GM12891 (cell line): Measurements from ENCODE around the gene AGPAT4.
A peak's percentile ranks its signal among the peaks of the same experiment; 100 is the strongest.
"Not testable (repeated sequence)": the region's sequence is repeated elsewhere in the genome, so short reads cannot be mapped to it uniquely, and the experiment has no call there.

ENCODE experiments used
- DNase-seq: peaks from one replicate; pipeline ENCODE4 v3.0.0; 2011; ENCODE audit warnings: low spot score; ENCODE audit not compliant: insufficient read length
- FAIRE-seq: peaks from 2 replicates; lab custom pipeline; 2011; peaks lifted over from hg19 to GRCh38; lab: Jason Lieb, UNC
- PAX5 ChIP-seq: IDR thresholded peaks from 2 replicates; pipeline ENCODE4 v1.6.1; 2011; ENCODE audit warnings: low read length, moderate library complexity, mild to moderate bottlenecking; ENCODE audit not compliant: insufficient read depth, severe bottlenecking
- POLR2A ChIP-seq: IDR thresholded peaks from 2 replicates; pipeline ENCODE4 v1.6.1; 2011; ENCODE audit warnings: low read depth, low read length, control low read depth
- POLR2AphosphoS5 ChIP-seq: IDR thresholded peaks from 2 replicates; pipeline ENCODE4 v1.6.1; 2011; ENCODE audit warnings: low read depth, low read length, control low read depth
- POU2F2 ChIP-seq: IDR thresholded peaks from 2 replicates; pipeline ENCODE4 v1.6.1; 2011; ENCODE audit warnings: low read depth, mild to moderate bottlenecking, control low read depth, low read length, moderate library complexity
- SPI1 ChIP-seq: IDR thresholded peaks from 2 replicates; pipeline ENCODE4 v1.6.1; 2011; ENCODE audit warnings: low read depth, low read length, control low read depth
- TAF1 ChIP-seq: IDR thresholded peaks from 2 replicates; pipeline ENCODE4 v1.6.1; 2011; ENCODE audit warnings: low read depth, low read length, control low read depth

Gene AGPAT4

DNA sequence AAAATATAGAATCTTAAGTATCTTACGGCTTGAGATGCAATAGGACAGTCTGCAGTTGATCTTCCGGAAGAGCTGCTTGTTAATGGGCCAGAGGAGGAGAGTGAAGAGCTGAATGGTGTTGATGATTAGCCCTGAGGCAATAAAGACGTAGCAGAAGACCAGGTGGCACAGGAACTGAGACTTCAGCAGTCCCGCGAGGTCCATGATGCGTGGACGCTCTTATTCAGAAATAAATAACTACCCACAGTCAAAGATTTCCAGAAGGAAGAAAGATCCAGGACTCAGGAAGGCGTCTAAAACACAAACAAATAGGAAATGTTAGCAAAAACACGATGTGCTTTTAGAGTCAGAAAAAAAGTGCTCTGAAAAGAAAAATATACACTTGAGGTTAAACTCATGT is 41.9 kb downstream of the AGPAT4 start:
- no peak for TF ChIP-seq TAF1
- no peak for TF ChIP-seq SPI1
- no peak for TF ChIP-seq PAX5
- TF ChIP-seq POU2F2 = no peak
- TF ChIP-seq POLR2A = no peak
- TF ChIP-seq POLR2AphosphoS5 = no peak
- DNase-seq (no peak), FAIRE-seq (no peak)

DNA sequence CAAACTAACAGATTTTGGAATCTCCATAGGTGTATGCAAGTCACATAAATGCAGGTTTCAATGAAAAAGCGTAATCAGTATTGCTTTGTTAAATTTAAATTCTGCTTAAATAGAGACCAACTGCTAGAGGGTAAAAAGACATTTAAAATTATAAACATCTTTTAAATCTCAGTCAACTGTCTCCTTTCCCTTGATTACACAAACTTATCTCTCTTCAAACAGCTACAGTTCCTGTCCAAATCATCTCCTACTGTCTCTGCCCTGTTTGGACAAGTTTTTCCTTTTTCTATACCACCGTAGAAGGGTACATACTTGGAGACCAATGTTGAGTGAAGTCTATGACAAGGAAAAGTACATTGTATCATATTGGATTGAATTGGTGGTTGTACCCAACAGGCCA is 43.5 kb downstream of the AGPAT4 start:
- TF ChIP-seq POLR2AphosphoS5 (no peak), SPI1 (no peak), PAX5 (no peak), POU2F2 (no peak), POLR2A (no peak)
- no peak for DNase-seq
- no peak for FAIRE-seq

DNA sequence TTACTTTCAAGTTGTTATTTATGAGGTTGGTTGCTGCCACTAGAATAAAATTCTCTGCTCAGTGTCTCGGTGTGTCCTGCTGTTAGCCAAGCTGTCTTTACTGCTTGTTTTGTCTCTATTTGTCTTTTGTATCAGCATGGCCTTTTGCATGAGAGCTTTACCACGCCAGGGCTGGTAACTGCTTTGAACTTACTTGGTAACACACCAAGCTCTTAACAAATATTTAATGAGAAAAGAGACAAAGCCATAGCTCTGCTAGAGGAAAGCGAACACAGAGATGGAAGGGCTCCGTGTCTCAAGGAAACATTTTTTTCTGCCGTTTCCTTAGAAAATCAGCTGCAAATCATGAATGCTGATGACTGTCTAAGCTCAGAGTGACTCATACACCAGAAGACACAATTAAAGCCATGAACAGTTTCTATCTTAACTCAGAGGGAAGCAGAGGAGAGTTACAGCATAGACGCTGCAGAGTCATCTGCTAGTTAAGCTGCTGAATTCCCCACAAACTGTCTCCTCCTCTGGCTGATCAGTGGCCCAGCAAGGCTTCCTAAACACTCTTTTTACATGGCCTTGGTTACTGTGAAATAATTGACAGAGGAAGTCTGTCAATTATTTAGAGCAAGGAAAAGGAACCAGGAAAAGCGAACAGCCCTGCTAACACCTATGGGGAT is 44.8 kb downstream of the AGPAT4 start:
- no peak for DNase-seq
- TF ChIP-seq TAF1 (no peak), PAX5 (no peak), SPI1 (no peak), POLR2AphosphoS5 (no peak), POU2F2 (no peak), POLR2A (no peak)
- FAIRE-seq = peak; percentile 47

DNA sequence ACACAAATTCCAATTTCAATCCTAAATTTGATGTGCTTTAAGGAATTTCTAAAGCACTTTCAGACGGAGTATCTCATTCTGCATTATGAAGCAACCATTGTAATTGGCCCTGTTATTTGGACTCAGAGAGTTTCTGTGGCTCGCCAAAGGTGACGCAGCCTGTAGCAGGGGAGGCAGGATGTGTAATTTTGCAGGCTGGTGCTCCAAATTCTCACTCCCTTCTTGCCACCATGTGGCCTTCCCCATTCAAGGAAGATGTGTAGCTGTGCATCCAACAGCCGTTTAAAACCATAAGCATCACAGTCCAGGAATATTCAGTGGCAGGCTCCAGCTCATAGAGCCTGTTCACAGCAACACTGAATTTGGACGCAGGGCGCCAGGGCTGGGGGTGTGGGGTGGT is 45.8 kb downstream of the AGPAT4 start:
- no peak for FAIRE-seq
- TF ChIP-seq POU2F2 = no peak
- TF ChIP-seq POLR2A = no peak
- TF ChIP-seq SPI1 = no peak
- TF ChIP-seq POLR2AphosphoS5 = no peak
- no peak for TF ChIP-seq TAF1
- TF ChIP-seq PAX5 = no peak
- no peak for DNase-seq

DNA sequence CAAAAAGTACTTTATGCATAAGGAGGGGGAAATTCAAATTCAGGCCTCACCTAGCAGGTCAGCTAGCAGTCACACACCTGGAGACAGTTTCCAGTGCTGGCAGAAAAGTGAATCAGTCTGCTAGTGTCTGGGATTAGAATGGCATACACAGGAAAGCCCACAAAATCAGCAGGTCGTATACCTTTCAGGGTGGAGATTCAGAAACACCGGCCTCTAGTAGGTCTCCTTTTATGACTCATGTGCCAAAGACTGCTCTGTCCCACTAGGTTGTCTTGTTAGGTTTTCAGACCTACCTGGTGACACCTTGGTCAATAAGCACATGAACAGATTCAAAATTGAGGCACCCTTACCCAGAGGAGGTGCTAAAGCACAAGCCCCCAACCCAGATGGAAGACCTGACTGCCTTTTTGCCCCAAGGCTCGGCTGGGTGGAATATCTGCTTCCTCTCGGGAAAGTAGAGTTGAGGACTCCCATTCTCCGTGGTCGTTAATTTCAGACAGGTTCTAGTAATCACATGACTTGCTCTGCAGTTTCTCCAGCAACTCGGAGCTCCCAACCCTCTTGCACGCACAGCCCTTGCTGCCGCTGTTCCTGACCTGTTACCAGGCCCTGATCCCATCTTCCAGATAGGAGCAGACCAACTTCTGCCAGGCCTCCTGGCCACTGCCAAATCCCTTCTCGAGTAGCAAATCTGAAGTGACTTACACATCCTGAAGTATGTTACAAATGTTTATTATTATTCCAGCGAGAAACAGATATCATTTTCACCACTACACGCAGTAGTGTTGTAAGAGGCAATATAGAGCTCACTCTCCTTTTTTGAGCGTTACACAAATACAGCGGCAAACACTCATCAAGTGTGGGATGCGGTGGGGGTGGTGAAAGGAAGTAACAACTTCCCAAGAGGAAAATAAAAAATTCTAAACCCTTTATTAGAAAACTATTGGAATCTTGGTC is 46.6 kb downstream of the AGPAT4 start:
- DNase-seq (no peak), FAIRE-seq (no peak)
- TF ChIP-seq TAF1 (no peak), PAX5 (no peak), POU2F2 (no peak), POLR2A (no peak), POLR2AphosphoS5 (no peak), SPI1 (no peak)

DNA sequence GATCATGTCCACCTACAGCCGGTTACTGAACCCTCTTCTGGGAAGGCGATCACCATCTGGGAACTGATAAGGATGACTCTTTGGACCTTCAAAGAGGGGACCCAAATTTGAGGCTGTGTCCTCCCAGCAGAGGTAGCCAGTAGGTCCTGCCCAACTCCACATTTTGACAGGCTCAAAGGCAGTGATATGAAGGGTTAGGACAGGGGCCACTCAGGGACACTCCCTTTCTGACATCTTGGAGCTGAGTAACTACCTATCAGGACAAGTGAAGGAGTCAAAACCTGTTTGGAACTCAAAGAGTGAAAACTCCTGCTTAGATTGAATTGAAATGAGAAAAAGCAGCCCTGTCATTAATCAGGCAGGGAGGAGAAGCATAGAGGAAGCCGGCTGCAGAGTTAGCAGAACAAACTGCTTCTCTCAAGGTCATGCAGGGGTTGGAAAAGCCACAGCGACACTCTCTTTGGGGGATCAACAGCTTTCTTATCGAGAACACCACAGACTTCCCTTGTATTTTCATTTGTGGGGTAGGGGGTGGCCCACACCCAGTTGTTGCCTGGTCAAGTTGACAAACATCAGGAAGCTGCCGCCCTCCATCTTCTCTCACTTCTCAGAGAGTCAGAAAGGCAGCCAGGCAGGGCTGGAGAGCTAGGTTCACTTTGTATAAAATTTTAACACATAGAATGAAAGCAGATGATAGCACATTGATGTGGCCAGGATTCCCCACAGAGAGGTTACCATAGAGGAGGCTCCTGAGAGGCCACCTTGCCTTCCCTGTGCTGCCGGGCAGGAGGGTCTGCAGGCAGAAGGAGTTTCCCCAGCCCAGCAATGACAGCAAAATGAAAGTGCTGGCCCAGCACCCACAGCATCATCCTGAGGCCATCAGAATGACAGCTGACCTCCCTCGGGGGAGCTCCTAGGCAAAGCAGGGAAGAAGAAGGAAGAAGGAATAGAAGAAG is 47.6 kb downstream of the AGPAT4 start:
- TF ChIP-seq POLR2A (no peak), TAF1 (no peak), POLR2AphosphoS5 (no peak), SPI1 (no peak), POU2F2 (no peak), PAX5 (no peak)
- no peak for FAIRE-seq
- DNase-seq = no peak

DNA sequence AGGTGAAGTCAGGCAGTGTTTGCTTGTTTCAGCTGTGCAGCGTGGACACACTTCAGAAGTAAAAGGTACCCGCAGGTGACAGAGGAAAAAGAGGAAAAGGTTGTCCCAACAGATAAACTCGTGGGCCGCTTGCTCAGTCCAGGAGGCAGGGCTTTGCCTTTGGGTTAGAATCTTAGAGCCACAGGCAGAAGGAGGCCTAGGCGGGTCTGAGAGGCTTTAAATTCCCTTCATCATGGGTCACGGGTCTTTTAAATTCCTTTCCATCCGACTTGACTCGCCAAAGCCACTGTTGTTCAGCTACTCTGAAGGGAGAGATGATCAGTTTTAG is 48.2 kb downstream of the AGPAT4 start:
- DNase-seq (no peak), FAIRE-seq (no peak)
- no peak for TF ChIP-seq POU2F2
- no peak for TF ChIP-seq PAX5
- TF ChIP-seq POLR2AphosphoS5 = no peak
- no peak for TF ChIP-seq SPI1
- TF ChIP-seq TAF1 = no peak
- no peak for TF ChIP-seq POLR2A

DNA sequence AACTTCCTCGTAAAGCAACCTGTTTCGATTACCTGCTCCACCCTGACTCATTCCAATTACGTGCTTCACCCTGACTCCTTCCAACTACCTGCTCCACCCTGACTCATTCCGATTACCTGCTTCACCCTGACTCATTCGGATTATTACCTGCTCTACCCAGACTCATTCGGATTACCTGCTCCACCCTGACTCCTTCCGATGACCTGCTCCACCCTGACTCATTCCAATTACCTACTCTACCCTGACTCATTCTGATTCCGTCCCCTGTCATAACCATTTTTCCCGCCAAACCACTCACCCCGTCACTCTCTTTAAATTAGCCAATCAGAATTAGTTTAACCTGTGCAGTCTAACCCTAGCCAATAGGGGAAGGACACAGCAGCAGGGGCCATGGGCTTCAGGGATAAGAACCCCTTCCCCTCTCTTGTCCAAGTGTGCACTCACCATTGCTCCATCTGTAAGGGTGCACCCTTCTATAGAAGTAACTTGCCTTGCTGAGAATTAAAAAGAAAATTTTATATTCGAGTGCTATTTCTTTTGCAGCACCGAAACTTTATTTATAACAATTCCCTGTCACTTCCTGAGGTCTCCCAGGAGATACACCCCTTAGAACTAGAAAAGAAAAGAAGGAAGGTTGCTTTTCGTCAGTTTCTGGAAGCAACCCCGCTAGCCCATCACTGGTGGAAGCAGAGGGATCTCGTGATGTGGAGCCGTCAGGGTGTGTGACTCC is 48.7 kb downstream of the AGPAT4 start:
- DNase-seq, FAIRE-seq: not testable (repeated sequence)

DNA sequence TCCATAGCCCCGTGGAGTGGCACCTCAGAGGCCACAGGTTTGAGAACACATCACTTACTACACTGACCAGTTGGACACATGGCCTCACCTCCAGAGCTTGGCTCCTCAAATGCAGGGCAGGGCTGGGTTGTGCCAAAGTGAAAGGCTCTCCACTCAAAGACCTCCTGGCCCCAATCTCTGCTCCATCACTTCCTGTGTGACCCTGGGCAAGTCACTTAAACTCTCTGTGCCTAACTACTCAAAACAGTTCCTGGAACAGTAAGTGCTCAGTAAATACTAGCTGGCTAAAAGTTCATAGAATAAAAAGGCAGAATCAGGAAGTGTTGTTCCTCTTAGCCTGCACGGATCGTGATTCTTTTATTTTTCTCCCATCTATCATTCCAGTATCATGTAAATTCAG is 50.2 kb downstream of the AGPAT4 start:
- no peak for DNase-seq
- FAIRE-seq = peak; percentile 40
- TF ChIP-seq POLR2AphosphoS5 (no peak), SPI1 (no peak), POLR2A (no peak), POU2F2 (no peak)
